ES-I3 (cell line): Measurements from ENCODE around the gene SUV39H2.

ENCODE experiments used
- H3K36me3 ChIP-seq: 2 replicates; pipeline ENCODE4 v1.6.1; 2013; ENCODE audit warnings: mild to moderate bottlenecking, low read length, control low read depth, moderate library complexity; ENCODE audit not compliant: insufficient read depth
- H3K4me1 ChIP-seq: 2 replicates; pipeline ENCODE4 v1.6.1; 2013; ENCODE audit warnings: mild to moderate bottlenecking, control low read depth, low read length; ENCODE audit not compliant: insufficient read depth
- H3K9ac ChIP-seq: 2 replicates; pipeline ENCODE4 v1.6.1; 2013; ENCODE audit warnings: low read depth, mild to moderate bottlenecking, low read length, moderate library complexity
- H3K9me3 ChIP-seq: 2 replicates; pipeline ENCODE4 v1.6.1; 2013; ENCODE audit warnings: mild to moderate bottlenecking, low read length, moderate library complexity; ENCODE audit not compliant: control insufficient read depth, insufficient read depth

Gene SUV39H2

GRCh38 chr10:14878266-14879123, at the start of gene SUV39H2:
TSS of gene SUV39H2 (plus strand) at chr10:14878866. CDS start at chr10:14878889, 23 bp downstream.
- Histone ChIP-seq H3K9ac (peak within 1 kb of the TSS; percentile 100), H3K9me3 (no peaks in the 10 kb centered on the region), H3K4me1 (peaks cover 18% of the 10 kb centered on the region), H3K36me3 (0 out of 2 replicates have a peak, but pooled peaks cover 2% of the 10 kb centered on the region)

- no peak overlapping the region for H3K9ac ChIP-seq
- H3K9me3 ChIP-seq = no peaks in the 10 kb centered on the region
- H3K4me1 ChIP-seq = no peaks in the 10 kb centered on the region
- no peaks in the 10 kb centered on the region for H3K36me3 ChIP-seq
Observed at GRCh38 chr10:14833106-14833505, 45.6 kb upstream of the SUV39H2 start.

- no peaks in the 10 kb centered on the region; the same call in 1 of the 2 replicates for H3K36me3 ChIP-seq
- no peak overlapping the region for H3K9ac ChIP-seq
- H3K4me1 ChIP-seq = no peaks in the 10 kb centered on the region
- no peaks in the 10 kb centered on the region for H3K9me3 ChIP-seq
Observed at GRCh38 chr10:14836208-14836607, 42.5 kb upstream of the SUV39H2 start.

- peaks cover 6% of the 10 kb centered on the region; the same call in 1 of the 2 replicates for H3K36me3 ChIP-seq
- peak overlapping the region; percentile 83 for H3K9ac ChIP-seq
- H3K4me1 ChIP-seq = no peaks in the 10 kb centered on the region
- H3K9me3 ChIP-seq = no peaks in the 10 kb centered on the region
Observed at GRCh38 chr10:14837003-14837756, 41.5 kb upstream of the SUV39H2 start.

- H3K36me3 ChIP-seq = peaks cover 10% of the 10 kb centered on the region; the same call in 1 of the 2 replicates
- no peaks in the 10 kb centered on the region for H3K4me1 ChIP-seq
- peak within 1 kb of the TSS; percentile 83 for H3K9ac ChIP-seq
- no peaks in the 10 kb centered on the region for H3K9me3 ChIP-seq
Observed at GRCh38 chr10:14837757-14838581, 40.7 kb upstream of the SUV39H2 start, which contains the start of the genes CDNF, HSPA14 and MSANTD7. TSS of gene CDNF (minus strand) at chr10:14838037. CDS start at chr10:14837946, 91 bp downstream. TSS of gene HSPA14 (plus strand) at chr10:14838306. CDS start at chr10:14838403, 97 bp downstream. TSS of gene MSANTD7 (plus strand) at chr10:14838306. CDS start at chr10:14842285, 3,979 bp downstream.

- peak overlapping the region; percentile 76 for H3K9ac ChIP-seq
- H3K9me3 ChIP-seq = no peaks in the 10 kb centered on the region
- H3K4me1 ChIP-seq = no peaks in the 10 kb centered on the region
- H3K36me3 ChIP-seq = peaks cover 11% of the 10 kb centered on the region; the same call in 1 of the 2 replicates
Observed at GRCh38 chr10:14838582-14839304, 39.9 kb upstream of the SUV39H2 start.

- Histone ChIP-seq H3K4me1 (no peaks in the 10 kb centered on the region), H3K36me3 (peaks cover 11% of the 10 kb centered on the region; the same call in 1 of the 2 replicates), H3K9me3 (no peaks in the 10 kb centered on the region), H3K9ac (peak overlapping the region; percentile 76; the same call in 1 of the 2 replicates)
Observed at GRCh38 chr10:14839305-14839695, 39.4 kb upstream of the SUV39H2 start.

GRCh38 chr10:14840178-14840577, 38.5 kb upstream of the SUV39H2 start:
- Histone ChIP-seq H3K9me3 (no peaks in the 10 kb centered on the region), H3K9ac (no peak overlapping the region), H3K4me1 (no peaks in the 10 kb centered on the region), H3K36me3 (peaks cover 11% of the 10 kb centered on the region; the same call in 1 of the 2 replicates)

GRCh38 chr10:14843327-14843988, 35.2 kb upstream of the SUV39H2 start:
- peaks cover 11% of the 10 kb centered on the region; the same call in 1 of the 2 replicates for H3K36me3 ChIP-seq
- H3K4me1 ChIP-seq = no peaks in the 10 kb centered on the region
- no peaks in the 10 kb centered on the region for H3K9me3 ChIP-seq
- no peak overlapping the region for H3K9ac ChIP-seq

GRCh38 chr10:14844948-14845347, 33.7 kb upstream of the SUV39H2 start:
- no peaks in the 10 kb centered on the region for H3K4me1 ChIP-seq
- no peak overlapping the region for H3K9ac ChIP-seq
- H3K36me3 ChIP-seq = peaks cover 11% of the 10 kb centered on the region; the same call in 1 of the 2 replicates
- no peaks in the 10 kb centered on the region for H3K9me3 ChIP-seq

- peaks cover 6% of the 10 kb centered on the region for H3K36me3 ChIP-seq
Observed at GRCh38 chr10:14852236-14852635, 26.4 kb upstream of the SUV39H2 start.

GRCh38 chr10:14855453-14855852, 23.2 kb upstream of the SUV39H2 start:
- no peaks in the 10 kb centered on the region for H3K4me1 ChIP-seq
- H3K9ac ChIP-seq = no peak overlapping the region
- H3K9me3 ChIP-seq = no peaks in the 10 kb centered on the region
- H3K36me3 ChIP-seq = peaks cover 6% of the 10 kb centered on the region

More at GRCh38 chr10:14852236-14852635, 26.4 kb upstream of the SUV39H2 start:
- Histone ChIP-seq H3K4me1 (no peaks in the 10 kb centered on the region), H3K9me3 (no peaks in the 10 kb centered on the region), H3K9ac (no peak overlapping the region)
